ENCODE results near the gene HTR3E. TPM values are rescaled to one million over a fixed set of nuclear protein-coding genes. Genes with fewer than 3 reads are reported as not detected.
"Not testable (repeated sequence)": the region's sequence is repeated elsewhere in the genome, so short reads cannot be mapped to it uniquely, and the experiment has no call there.

The HTR3E gene, protein sequence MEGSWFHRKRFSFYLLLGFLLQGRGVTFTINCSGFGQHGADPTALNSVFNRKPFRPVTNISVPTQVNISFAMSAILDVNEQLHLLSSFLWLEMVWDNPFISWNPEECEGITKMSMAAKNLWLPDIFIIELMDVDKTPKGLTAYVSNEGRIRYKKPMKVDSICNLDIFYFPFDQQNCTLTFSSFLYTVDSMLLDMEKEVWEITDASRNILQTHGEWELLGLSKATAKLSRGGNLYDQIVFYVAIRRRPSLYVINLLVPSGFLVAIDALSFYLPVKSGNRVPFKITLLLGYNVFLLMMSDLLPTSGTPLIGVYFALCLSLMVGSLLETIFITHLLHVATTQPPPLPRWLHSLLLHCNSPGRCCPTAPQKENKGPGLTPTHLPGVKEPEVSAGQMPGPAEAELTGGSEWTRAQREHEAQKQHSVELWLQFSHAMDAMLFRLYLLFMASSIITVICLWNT
- 0.03 TPM for polyA plus RNA-seq
- long read RNA-seq, donor 1 = 0 reads
- long read RNA-seq, donor 2 = 0 reads
- long read RNA-seq, donor 3 = 0 reads
- long read RNA-seq, donor 4 = 0 reads
- long read RNA-seq, donor 5 = 0 reads
- long read RNA-seq, donor 6 = 0 reads
- long read RNA-seq, donor 7 = 0 reads
- long read RNA-seq, donor 8 = 0 reads
- long read RNA-seq, donor 9 = 0 reads
- long read RNA-seq, donor 10 = 0 reads
- long read RNA-seq, donor 11 = 0 reads

DNA sequence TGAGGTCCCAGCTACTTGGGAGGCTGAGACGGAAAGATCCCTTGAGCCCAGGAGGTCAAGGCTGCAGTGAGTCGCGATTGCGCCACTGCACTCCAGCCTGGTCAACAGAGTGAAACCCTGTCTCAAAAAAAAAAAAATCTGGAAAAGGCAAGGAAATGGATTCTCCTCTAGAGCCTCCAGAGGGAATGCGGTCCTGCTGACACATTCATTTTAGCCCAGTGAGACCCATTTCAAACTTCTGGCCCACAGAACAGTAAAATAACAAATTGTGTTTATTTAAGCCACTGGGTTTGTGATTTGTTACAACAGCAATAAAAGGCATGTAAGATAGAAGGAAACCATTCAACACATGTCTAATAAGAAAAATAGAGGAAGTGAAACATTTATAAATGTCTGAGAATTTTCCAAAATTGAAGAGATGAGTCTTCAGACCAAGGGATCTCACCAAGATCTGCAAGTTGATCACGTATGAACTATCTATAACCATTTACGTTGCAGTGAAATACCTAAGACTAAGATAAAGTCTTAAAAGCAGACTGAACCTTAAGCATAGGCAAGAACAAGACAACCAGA lies at the start of gene HTR3E:
Gene HTR3E, plus strand, starts transcription at position 254 of the 573 bp plus-strand sequence. CDS start 466 bp downstream, outside the sequence.
- WGBS (ENCODE audit: insufficient coverage, low lambda C conversion rate) = no CpG with 5 or more reads among the region's 7 CpGs
- no peak within 1 kb of the TSS for H3K27ac ChIP-seq (ENCODE audit: low read length)
- no peaks in the 10 kb centered on the region for H3K4me1 ChIP-seq (ENCODE audit: control insufficient read depth, insufficient read depth, low read length)
- no peak within 1 kb of the TSS for H3K4me3 ChIP-seq (ENCODE audit: low read length)
- H3K9me3 ChIP-seq (ENCODE audit: control insufficient read depth, low read depth, low read length) = no peaks in the 10 kb centered on the region
- peaks cover 3% of the 10 kb centered on the region for H3K27me3 ChIP-seq (ENCODE audit: control insufficient read depth, insufficient read depth, low read length)
- H3K36me3 ChIP-seq (ENCODE audit: control insufficient read depth, insufficient read depth, low read length) = no peaks in the 10 kb centered on the region
- DNase-seq = no peak

DNA sequence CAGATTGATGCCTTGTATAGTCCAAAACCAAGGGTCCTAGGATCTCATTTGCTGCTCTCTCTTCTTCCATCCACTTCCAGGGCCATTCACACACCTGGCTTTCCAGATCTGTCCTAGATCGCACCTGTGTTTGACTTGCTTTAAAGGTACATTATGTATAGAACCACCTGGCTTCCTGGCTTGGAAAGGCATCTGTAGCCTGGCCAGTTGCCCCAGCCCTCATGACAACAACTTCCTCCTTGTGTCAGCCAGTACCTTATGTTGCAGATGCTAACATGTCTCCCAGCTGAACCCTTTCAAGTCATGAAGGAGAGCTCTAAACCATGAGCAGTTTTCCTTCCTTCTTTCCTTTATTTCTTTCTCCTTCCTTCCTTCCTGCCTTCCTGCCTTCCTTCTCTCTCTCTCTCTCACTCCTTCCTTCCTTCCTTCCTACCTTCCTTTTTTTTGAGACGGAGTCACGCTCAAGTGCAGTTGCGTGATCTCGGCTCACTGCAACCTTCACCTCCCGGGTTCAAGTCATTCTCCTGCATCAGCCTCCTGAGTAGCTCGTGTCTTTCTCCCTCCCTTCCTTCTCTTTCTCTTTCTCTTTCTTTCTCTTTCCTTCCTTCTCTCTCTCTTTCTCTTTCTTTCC lies 46.5 kb upstream of the HTR3E start:
- H3K9me3 ChIP-seq (ENCODE audit: control insufficient read depth, low read depth, low read length) = no peaks in the 10 kb centered on the region
- 93% methylated on average over 6 of the region's 7 CpGs for WGBS (ENCODE audit: insufficient coverage, low lambda C conversion rate)
- H3K4me3 ChIP-seq (ENCODE audit: low read length) = no peak overlapping the region
- no peak overlapping the region for H3K27ac ChIP-seq (ENCODE audit: low read length)
- H3K27me3 ChIP-seq (ENCODE audit: control insufficient read depth, insufficient read depth, low read length) = peaks cover 2% of the 10 kb centered on the region
- DNase-seq = no peak
- no peaks in the 10 kb centered on the region for H3K4me1 ChIP-seq (ENCODE audit: control insufficient read depth, insufficient read depth, low read length)
- no peaks in the 10 kb centered on the region for H3K36me3 ChIP-seq (ENCODE audit: control insufficient read depth, insufficient read depth, low read length)

DNA sequence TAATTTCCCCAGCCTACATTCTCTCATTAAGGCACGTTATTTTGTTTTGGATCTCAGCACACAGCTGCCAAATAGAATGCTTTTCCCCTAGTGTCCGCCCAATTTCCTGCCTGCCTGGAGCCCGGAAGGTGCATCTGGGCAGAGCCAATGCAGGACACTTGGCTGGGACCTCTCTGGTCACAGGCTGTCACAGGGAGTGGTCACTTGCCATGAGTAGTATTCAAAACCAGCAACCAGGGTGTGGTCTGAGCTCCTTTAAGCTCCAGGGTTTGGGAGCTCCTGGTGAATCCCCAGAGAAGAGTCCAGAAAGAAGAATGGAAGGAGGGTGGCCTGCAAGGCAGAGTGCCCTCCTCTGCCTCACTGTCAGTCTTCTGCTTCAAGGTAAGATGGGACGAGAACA lies 44.1 kb upstream of the HTR3E start, which contains the start of gene HTR3C:
Gene HTR3C, plus strand, starts transcription at position 281 of the 400 bp plus-strand sequence. Its CDS starts 34 bp downstream, at position 315.
- no peaks in the 10 kb centered on the region for H3K36me3 ChIP-seq (ENCODE audit: control insufficient read depth, insufficient read depth, low read length)
- no peaks in the 10 kb centered on the region for H3K9me3 ChIP-seq (ENCODE audit: control insufficient read depth, low read depth, low read length)
- no peak within 1 kb of the TSS for H3K27ac ChIP-seq (ENCODE audit: low read length)
- no peak for DNase-seq
- H3K4me3 ChIP-seq (ENCODE audit: low read length) = no peak within 1 kb of the TSS
- no peaks in the 10 kb centered on the region for H3K4me1 ChIP-seq (ENCODE audit: control insufficient read depth, insufficient read depth, low read length)
- H3K27me3 ChIP-seq (ENCODE audit: control insufficient read depth, insufficient read depth, low read length) = peaks cover 2% of the 10 kb centered on the region
- no CpG with 5 or more reads among the region's 4 CpGs for WGBS (ENCODE audit: insufficient coverage, low lambda C conversion rate)

DNA sequence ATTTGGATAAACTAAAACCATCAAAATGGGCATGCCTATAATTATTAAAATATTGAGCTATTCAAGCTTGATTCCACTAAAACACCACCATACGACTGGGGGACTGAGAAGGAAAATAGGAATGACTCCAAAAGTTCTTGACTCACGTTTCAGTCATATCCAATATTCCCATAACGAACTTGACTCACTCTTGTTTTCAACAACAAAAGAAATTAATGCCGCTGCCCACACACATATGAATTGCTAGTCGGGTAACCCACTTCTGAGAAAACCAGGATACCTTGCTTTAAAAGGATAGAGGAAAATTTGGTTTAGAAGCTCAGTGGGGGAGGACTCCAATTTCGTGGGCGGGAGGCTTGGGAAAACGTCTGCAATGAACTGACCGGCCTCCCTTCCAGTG lies 38.8 kb upstream of the HTR3E start:
- no peaks in the 10 kb centered on the region for H3K36me3 ChIP-seq (ENCODE audit: control insufficient read depth, insufficient read depth, low read length)
- H3K4me3 ChIP-seq (ENCODE audit: low read length) = no peak overlapping the region
- H3K4me1 ChIP-seq (ENCODE audit: control insufficient read depth, insufficient read depth, low read length) = no peaks in the 10 kb centered on the region
- H3K27me3 ChIP-seq (ENCODE audit: control insufficient read depth, insufficient read depth, low read length) = no peaks in the 10 kb centered on the region
- no CpG with 5 or more reads among the region's 9 CpGs for WGBS (ENCODE audit: insufficient coverage, low lambda C conversion rate)
- no peak for DNase-seq
- no peaks in the 10 kb centered on the region for H3K9me3 ChIP-seq (ENCODE audit: control insufficient read depth, low read depth, low read length)
- no peak overlapping the region for H3K27ac ChIP-seq (ENCODE audit: low read length)

DNA sequence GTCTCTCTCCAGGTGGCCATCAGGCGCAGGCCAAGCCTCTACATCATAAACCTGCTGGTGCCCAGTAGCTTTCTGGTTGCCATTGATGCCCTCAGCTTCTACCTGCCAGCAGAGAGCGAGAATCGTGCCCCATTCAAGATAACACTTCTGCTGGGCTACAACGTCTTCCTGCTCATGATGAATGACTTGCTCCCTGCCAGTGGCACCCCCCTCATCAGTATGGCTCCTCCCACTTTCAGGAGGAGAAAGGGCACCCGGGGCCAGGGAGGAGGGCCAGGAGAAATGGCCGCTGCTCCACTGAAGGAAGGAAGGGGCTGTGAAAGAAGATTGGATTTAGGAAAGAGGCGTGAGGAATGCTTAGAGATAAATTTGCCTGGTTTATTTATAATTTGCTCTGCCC lies 37.4 kb upstream of the HTR3E start:
- no peak for DNase-seq
- no peak overlapping the region for H3K4me3 ChIP-seq (ENCODE audit: low read length)
- no peaks in the 10 kb centered on the region for H3K36me3 ChIP-seq (ENCODE audit: control insufficient read depth, insufficient read depth, low read length)
- H3K27ac ChIP-seq (ENCODE audit: low read length) = no peak overlapping the region
- H3K9me3 ChIP-seq (ENCODE audit: control insufficient read depth, low read depth, low read length) = no peaks in the 10 kb centered on the region
- 80% methylated on average over 1 of the region's 7 CpGs for WGBS (ENCODE audit: insufficient coverage, low lambda C conversion rate)
- H3K4me1 ChIP-seq (ENCODE audit: control insufficient read depth, insufficient read depth, low read length) = no peaks in the 10 kb centered on the region
- H3K27me3 ChIP-seq (ENCODE audit: control insufficient read depth, insufficient read depth, low read length) = no peaks in the 10 kb centered on the region

DNA sequence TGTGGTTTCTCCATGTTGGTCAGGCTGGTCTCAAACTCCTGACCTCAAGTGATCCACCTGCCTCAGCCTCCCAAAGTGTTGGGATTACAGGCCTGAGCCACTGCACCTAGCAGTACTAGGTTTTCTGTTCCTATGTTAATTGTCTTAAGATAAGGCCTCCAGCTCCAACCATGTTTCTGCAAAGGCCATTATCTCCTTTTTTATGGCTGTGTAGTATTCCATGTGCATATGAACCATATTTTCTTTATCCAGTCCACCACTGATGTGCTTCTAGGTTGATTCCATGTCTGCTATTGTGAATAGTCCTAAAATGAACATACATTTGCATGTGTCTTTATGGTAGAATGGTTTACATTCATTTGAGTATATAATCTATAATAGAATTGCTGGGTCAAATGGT lies 34.2 kb upstream of the HTR3E start:
- Histone ChIP-seq H3K4me1 (ENCODE audit: control insufficient read depth, insufficient read depth, low read length) (no peaks in the 10 kb centered on the region), H3K36me3 (ENCODE audit: control insufficient read depth, insufficient read depth, low read length) (no peaks in the 10 kb centered on the region), H3K27ac (ENCODE audit: low read length) (no peak overlapping the region), H3K27me3 (ENCODE audit: control insufficient read depth, insufficient read depth, low read length) (no peaks in the 10 kb centered on the region), H3K9me3 (ENCODE audit: control insufficient read depth, low read depth, low read length) (no peaks in the 10 kb centered on the region), H3K4me3 (ENCODE audit: low read length) (no peak overlapping the region)
- DNase-seq = no peak

DNA sequence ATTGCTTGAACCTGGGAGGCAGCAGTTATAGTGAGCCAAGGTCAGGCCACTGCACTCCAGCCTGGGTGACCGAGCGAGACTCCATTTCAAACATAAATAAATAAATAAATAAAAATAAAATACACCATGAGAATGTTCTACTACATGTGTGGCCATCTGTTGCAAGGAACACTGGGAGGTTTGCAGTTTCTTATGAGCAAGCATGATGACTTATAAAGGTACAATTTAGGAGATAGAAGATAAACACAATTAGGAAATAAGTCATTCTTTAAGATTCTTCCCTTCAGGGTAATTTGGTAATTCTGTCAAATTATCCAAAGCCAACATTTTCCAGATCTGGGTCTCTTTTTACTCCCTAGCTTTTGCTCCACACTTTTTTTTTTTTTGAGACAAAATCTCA lies 30.7 kb upstream of the HTR3E start:
- WGBS (ENCODE audit: insufficient coverage, low lambda C conversion rate) = no CpG with 5 or more reads among the region's 2 CpGs

DNA sequence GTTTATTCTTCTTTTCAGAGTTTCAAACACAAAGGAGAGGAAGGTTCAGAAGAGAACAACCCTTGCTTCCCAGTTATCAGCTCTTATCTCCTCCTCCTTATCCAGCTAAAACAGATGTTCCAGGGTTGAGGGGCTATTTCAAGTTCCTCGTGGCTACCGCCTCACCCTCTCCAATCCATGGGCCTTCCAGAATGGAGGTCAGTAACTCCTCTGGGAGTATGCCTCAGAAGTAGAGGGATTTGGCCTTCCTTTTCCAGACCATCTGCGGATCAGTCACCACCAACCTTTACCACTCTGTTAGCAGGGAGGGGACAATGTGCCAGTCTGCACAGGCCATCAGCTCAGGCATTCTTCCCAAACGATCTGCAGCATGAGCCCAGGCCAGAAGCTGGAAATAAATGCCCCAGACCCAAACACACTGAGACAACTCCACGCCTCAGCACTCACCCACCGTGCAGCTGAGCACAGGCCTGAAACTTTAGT lies 29.2 kb upstream of the HTR3E start:
- Histone ChIP-seq H3K9me3 (ENCODE audit: control insufficient read depth, low read depth, low read length) (no peaks in the 10 kb centered on the region), H3K36me3 (ENCODE audit: control insufficient read depth, insufficient read depth, low read length) (no peaks in the 10 kb centered on the region), H3K4me3 (ENCODE audit: low read length) (no peak overlapping the region), H3K27me3 (ENCODE audit: control insufficient read depth, insufficient read depth, low read length) (no peaks in the 10 kb centered on the region), H3K27ac (ENCODE audit: low read length) (no peak overlapping the region), H3K4me1 (ENCODE audit: control insufficient read depth, insufficient read depth, low read length) (no peaks in the 10 kb centered on the region)
- no CpG with 5 or more reads among the region's 6 CpGs for WGBS (ENCODE audit: insufficient coverage, low lambda C conversion rate)
- DNase-seq = no peak

More for the DNA sequence above, 30.7 kb upstream of the HTR3E start:
- no peaks in the 10 kb centered on the region for H3K9me3 ChIP-seq (ENCODE audit: control insufficient read depth, low read depth, low read length)
- DNase-seq = no peak
- no peak overlapping the region for H3K4me3 ChIP-seq (ENCODE audit: low read length)
- H3K27ac ChIP-seq (ENCODE audit: low read length) = no peak overlapping the region
- H3K4me1 ChIP-seq (ENCODE audit: control insufficient read depth, insufficient read depth, low read length) = no peaks in the 10 kb centered on the region
- H3K36me3 ChIP-seq (ENCODE audit: control insufficient read depth, insufficient read depth, low read length) = no peaks in the 10 kb centered on the region
- H3K27me3 ChIP-seq (ENCODE audit: control insufficient read depth, insufficient read depth, low read length) = no peaks in the 10 kb centered on the region

DNA sequence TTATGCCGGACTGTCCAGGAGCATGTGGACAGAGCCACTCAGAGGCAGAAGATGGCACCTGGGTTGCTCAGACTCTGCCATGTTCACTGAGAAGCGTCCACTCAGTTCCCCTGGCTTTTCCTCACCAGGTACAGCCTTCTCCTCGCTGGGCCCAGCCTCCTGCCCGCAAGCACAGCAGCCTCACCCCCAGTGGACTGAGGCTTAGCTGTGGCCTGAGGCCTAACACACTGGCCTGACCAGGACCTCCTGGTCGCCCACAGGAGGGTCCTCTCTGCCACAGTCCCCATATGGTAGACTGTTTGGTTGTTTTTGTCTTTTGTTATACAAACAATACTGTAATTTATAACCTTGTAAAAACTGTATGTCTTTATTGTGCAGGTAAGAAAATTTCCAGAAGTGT lies 28.5 kb upstream of the HTR3E start:
- H3K4me3 ChIP-seq (ENCODE audit: low read length) = no peak overlapping the region

DNA sequence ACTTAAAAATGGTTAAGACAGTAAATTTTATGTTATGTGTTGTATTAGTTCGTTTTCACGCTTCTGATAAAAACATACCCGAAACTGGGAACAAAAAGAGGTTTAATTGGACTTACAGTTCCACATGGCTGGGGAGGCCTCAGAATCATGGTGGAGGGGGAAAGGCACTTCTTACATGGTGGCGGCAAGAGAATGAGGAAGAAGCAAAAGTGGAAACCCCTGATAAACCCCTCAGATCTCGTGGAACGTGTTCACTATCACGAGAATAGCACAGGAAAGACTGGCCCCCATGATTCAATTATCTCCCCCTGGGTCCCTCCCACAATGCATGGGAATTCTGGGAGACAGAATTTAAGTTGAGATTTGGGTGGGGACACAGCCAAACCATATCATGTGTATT lies 25.7 kb upstream of the HTR3E start:
- H3K36me3 ChIP-seq (ENCODE audit: control insufficient read depth, insufficient read depth, low read length); DNase-seq; H3K9me3 ChIP-seq (ENCODE audit: control insufficient read depth, low read depth, low read length); H3K4me1 ChIP-seq (ENCODE audit: control insufficient read depth, insufficient read depth, low read length); H3K27me3 ChIP-seq (ENCODE audit: control insufficient read depth, insufficient read depth, low read length); H3K4me3 ChIP-seq (ENCODE audit: low read length); H3K27ac ChIP-seq (ENCODE audit: low read length): not testable (repeated sequence)
- 80% methylated on average over 3 of the region's 7 CpGs for WGBS (ENCODE audit: insufficient coverage, low lambda C conversion rate)

More for the DNA sequence above, 28.5 kb upstream of the HTR3E start:
- no CpG with 5 or more reads among the region's 5 CpGs for whole genome bisulfite sequencing (ENCODE audit: insufficient coverage, low lambda C conversion rate)
- Histone ChIP-seq H3K9me3 (ENCODE audit: control insufficient read depth, low read depth, low read length) (no peaks in the 10 kb centered on the region), H3K36me3 (ENCODE audit: control insufficient read depth, insufficient read depth, low read length) (no peaks in the 10 kb centered on the region), H3K27ac (ENCODE audit: low read length) (no peak overlapping the region), H3K4me1 (ENCODE audit: control insufficient read depth, insufficient read depth, low read length) (no peaks in the 10 kb centered on the region), H3K27me3 (ENCODE audit: control insufficient read depth, insufficient read depth, low read length) (no peaks in the 10 kb centered on the region)
- no peak for DNase-seq
